GM12801 (cell line): ENCODE results near the gene TEX44.

Experiments
- TF ChIP-seq, protein P1 (sequence below): IDR thresholded peaks from one replicate; pipeline ENCODE4 v1.5.1; 2011; ENCODE audit warnings: control low read depth; ENCODE audit not compliant: insufficient read length; ENCODE audit errors: extremely low read depth

The TEX44 gene

DNA sequence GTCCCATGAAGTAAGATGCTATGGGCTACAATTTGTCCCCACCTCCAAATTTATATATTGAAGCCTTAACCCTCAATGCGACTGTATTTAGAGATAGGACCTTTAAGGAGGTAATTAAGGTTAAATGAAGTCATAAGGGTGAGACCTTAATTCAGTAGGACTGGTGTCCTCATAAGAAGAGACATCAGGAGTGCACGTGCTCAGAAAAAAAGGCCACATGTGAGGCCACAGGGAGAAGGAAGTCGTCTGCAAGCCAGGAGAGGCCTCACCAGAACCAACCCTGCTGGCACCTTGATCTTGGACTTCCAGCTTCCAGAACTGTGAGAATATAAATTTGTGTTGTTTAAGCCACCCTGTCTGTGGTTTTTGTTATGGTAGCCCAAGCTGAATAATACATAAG is 25.5 kb upstream of the TEX44 start:
- TF ChIP-seq, protein P1, sequence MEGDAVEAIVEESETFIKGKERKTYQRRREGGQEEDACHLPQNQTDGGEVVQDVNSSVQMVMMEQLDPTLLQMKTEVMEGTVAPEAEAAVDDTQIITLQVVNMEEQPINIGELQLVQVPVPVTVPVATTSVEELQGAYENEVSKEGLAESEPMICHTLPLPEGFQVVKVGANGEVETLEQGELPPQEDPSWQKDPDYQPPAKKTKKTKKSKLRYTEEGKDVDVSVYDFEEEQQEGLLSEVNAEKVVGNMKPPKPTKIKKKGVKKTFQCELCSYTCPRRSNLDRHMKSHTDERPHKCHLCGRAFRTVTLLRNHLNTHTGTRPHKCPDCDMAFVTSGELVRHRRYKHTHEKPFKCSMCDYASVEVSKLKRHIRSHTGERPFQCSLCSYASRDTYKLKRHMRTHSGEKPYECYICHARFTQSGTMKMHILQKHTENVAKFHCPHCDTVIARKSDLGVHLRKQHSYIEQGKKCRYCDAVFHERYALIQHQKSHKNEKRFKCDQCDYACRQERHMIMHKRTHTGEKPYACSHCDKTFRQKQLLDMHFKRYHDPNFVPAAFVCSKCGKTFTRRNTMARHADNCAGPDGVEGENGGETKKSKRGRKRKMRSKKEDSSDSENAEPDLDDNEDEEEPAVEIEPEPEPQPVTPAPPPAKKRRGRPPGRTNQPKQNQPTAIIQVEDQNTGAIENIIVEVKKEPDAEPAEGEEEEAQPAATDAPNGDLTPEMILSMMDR: no peak

DNA sequence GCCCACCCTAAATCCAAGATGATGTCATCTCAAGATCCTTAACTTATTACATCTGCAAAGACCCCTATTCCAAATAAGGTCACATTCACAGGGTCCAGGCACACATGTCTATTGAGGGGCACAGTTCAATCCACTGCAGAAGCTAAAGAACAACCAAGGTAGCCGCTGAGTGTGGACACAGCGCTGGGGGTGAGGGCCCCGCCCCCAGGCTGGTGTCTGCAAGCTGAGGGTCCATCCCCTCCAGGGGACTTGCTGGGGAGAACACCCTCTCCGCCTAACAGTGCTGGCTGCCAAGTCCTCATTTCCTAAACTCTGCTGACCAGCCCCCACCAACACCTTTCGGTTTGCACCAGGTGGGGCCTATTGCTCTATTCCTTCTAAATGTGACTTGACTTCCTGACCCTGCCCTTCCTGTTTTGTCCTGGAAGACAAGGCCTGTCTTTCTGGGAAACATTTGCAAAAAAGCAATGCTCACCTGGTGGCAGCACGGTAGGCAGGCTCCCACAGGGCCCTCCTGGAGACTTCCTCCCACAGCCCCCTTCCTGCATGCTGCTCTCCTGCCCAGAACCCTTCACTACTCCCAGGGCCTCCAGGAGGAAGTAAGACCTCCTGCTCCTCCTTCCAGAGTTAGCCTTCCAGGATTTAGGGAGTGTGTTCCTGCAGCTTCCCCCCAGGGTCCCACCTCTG is 24.4 kb upstream of the TEX44 start:
- TF ChIP-seq, protein P1: no peak

DNA sequence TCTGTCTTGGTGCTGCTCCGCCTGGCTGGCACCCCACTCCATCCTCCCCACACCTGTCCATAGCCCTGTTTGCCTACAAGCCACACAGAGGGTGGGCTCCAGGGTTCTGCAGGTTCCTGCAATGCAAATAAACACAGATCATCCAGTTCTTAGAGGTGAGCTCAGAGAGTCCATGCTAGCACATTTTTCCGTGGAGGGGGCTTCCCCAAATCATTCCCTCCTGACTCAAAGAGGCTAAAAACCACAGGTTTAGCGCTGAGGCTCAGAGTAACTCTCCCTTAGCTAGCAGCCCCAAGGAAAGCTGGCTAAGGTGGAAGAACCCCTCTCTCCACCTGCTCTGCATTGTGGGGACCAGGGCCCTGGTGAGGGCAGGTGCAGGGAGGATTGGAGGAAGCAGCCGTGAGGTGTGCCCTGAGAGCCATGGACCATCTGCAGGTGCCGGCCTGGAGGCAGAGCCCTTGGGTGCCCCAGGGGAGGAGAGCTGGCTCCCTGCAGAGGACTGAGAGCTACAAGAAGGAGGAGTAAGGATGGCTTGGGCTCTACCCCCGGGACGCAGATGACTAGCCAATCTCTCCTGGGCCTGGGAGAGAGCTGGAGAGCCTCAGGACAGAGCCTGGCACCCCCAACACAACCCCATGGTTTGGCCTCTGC is 23.8 kb upstream of the TEX44 start:
- TF ChIP-seq, protein P1: no peak

DNA sequence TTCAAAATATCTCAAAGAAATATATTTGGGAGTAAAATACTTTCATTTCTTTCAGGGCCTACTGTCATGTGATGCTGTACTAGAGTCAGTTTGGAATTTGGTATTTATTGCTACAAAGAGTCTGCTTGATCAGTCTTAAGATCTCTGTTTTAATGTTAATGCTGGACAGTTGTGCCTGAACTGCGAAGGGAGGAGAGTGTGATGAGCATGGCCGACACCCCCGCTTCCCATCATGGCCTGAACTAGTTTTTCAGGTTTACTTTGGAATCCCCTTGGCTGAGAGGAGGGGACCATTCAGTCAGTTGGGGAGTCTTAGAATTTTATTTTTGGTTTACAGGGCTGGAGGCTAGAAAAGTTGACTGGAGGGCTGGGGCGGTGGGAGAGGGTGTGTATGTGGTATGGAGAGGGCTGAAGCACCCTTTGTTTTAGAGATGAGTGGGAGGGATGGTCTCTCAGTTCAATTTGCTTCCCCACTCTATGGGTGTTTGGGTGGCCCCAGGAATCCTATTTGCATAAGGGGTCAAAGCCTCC is 20.9 kb upstream of the TEX44 start:
- TF ChIP-seq, protein P1: no peak

DNA sequence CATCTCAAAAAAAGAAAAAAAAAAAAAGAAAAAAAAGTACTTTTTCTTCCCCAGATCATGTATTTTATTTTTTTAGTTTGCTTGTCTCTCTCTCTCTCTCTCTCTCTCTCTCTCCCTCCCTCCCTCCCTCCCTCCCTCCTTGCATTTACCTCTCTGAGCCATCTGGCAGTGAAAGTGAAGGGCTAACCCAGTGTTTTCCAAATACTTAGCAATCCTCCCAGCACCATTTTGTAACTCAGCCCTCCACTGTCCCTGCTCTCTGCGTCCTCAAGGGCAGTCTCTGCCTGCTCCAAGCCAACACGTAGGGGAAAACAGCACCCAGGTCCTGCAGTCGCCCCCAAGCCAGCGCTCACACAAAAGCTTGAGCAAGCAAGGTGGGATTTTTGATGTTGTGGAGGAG is 19.6 kb upstream of the TEX44 start:
- TF ChIP-seq, protein P1: no peak

DNA sequence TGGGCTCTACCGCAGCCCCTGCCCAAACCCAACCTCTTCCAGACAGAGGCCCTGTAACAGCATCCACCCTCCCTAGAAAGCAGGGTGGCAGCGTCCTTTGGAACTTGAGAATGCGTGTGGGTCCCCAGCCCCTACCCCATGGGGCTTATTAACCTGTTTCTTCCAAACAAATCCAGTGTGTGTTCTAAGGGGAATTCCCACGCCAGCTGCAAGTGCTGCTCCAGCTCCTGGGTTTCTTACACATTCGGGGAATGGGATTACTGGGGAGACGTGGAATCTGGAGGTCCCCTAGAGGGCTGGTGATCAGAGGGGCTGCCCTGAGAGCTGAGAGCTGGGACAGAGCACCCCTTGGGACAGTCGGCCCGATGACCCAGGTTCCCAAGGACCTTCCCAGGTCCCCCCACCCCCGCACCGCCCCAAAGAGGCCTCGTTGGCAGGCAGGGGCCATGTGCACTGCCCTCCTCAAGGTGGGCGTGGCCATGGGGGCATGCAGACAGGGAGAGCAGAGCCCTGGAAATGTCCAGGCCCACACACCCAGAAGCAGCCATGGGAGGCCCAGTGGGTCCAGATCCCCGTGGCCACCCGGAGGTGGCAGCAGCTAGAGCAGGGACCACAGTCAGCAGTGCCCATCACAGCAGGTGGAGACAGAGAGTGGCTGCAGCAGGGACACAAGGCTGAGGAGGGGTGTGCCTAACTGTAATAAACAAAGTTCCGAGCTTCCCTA is 18.8 kb upstream of the TEX44 start:
- TF ChIP-seq, protein P1: no peak

DNA sequence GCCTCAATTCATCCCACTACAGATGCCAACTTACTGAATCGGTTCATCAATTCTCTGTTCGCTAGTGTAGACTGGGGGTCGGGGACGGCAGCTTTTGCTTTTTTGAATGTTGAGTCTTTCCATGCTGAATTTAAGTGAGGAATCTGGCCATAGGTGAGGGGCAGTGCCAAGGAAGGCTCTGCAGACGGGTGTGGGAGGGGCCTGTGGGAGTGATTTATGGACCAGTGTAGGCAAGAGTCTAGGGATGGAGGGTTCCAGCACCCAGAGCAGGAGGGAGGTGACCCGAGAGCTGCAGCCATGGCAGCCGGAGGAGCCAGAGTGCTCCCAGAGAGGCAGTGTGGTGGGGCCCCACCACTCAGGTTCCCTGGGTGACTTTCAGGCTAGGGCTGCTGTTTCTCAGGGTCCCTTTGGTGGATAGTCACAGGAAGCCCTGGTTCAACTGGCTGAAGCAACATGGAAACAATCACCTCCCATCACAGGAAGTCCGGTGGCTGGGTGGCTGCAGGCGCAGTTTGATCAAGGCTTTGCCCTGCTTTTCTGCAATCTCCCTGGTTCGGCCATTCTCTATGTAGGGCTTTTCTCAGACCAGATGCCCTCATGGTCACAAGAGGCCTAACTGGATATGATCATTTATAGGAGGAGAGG is 16.9 kb upstream of the TEX44 start:
- TF ChIP-seq, protein P1: no peak
